Mesothelial cell of epicardium (in vitro differentiated cells): ENCODE data around the gene DPH5. TPM values are rescaled to one million over a fixed set of nuclear protein-coding genes. Genes with fewer than 3 reads are reported as not detected.

ENCODE experiments used
- DNase-seq, 2 experiments: peaks; one replicate each; pipeline ENCODE4 v3.0.0; 2021; ENCODE audit warnings: low spot score in 2 of 2; ENCODE audit not compliant: unreplicated experiment in 2 of 2
- H3K27ac Mint-ChIP-seq: 2 replicates; pipeline ENCODE4 v1.8.0; 2021; ENCODE audit warnings: mixed read lengths
- H3K27me3 Mint-ChIP-seq: 2 replicates; pipeline ENCODE4 v1.8.0; 2021; ENCODE audit warnings: low read depth, mixed read lengths
- H3K36me3 Mint-ChIP-seq: 2 replicates; pipeline ENCODE4 v1.8.0; 2021; ENCODE audit warnings: mixed read lengths
- H3K4me1 Mint-ChIP-seq: 2 replicates; pipeline ENCODE4 v1.8.0; 2021; ENCODE audit warnings: mixed read lengths
- H3K4me3 Mint-ChIP-seq: 2 replicates; pipeline ENCODE4 v1.8.0; 2021; ENCODE audit warnings: mild to moderate bottlenecking, moderate library complexity, mixed read lengths
- H3K9me3 Mint-ChIP-seq: 2 replicates; pipeline ENCODE4 v1.8.0; 2021; ENCODE audit warnings: mixed read lengths
- total RNA-seq: library from RNA; stranded (reverse); gene quantifications from 3 replicates; pipeline ENCODE4 v1.2.1, GENCODE V29; 2021
- TF ChIP-seq, protein P1 (sequence below): fragments of 200-600 bp; sonication (generic); IDR thresholded peaks from one replicate; pipeline ENCODE4 v1.5.0; 2021; ENCODE audit warnings: antibody characterized with exemption; ENCODE audit not compliant: unreplicated experiment

DPH5 gene
- total RNA-seq, 1 donor from 2014 or later, result 61.7 TPM

DNA sequence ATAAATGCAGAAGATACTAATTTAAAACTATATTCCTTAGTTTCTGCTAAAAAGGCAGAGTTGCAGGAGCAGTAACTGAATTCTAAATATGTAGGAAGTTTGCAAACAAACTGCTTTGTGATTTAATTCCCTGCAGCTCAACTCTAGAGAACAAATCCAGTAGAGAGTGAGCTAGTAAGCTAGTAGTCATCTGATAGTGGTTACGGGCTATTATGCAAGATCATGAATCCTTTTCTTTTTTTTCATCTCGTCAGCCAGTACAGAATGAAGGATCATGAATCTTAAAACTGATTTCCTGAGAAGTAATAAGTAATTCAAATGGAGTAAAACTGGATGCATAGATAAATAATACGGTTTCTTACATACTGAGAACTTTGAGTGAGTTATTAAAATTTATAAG lies 3.3 kb downstream of the DPH5 start:
- Mint-ChIP-seq H3K27ac (peak overlapping the region; percentile 15), H3K36me3 (peaks cover 22% of the 10 kb centered on the region)
- DNase-seq, result no peak

DNA sequence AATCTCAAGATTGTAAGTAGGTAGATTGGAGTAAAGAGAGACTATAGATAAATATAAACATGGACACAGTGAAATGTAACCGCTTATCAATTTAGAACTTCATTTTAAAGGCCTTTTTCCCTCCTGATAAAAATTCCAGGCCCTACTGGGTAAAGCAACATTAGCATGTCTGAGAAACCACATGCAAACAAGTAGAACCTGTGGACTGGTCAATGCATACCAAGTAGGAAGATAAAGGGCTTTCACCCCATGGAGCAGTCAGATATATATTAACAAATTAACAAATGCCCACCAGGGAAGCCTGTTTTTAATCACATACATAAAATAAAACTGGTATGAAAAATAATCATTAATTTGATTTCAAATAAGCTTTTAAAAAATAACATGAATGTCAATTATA lies 8.1 kb downstream of the DPH5 start:
- peaks cover 4% of the 10 kb centered on the region for H3K9me3 Mint-ChIP-seq

More for the DNA sequence above, 3.3 kb downstream of the DPH5 start:
- no peaks in the 10 kb centered on the region for H3K27me3 Mint-ChIP-seq
- TF ChIP-seq, protein P1, sequence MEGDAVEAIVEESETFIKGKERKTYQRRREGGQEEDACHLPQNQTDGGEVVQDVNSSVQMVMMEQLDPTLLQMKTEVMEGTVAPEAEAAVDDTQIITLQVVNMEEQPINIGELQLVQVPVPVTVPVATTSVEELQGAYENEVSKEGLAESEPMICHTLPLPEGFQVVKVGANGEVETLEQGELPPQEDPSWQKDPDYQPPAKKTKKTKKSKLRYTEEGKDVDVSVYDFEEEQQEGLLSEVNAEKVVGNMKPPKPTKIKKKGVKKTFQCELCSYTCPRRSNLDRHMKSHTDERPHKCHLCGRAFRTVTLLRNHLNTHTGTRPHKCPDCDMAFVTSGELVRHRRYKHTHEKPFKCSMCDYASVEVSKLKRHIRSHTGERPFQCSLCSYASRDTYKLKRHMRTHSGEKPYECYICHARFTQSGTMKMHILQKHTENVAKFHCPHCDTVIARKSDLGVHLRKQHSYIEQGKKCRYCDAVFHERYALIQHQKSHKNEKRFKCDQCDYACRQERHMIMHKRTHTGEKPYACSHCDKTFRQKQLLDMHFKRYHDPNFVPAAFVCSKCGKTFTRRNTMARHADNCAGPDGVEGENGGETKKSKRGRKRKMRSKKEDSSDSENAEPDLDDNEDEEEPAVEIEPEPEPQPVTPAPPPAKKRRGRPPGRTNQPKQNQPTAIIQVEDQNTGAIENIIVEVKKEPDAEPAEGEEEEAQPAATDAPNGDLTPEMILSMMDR, result no peak
- no peak overlapping the region for H3K4me3 Mint-ChIP-seq
- H3K9me3 Mint-ChIP-seq, result no peaks in the 10 kb centered on the region
- H3K4me1 Mint-ChIP-seq, result peaks cover 19% of the 10 kb centered on the region

DNA sequence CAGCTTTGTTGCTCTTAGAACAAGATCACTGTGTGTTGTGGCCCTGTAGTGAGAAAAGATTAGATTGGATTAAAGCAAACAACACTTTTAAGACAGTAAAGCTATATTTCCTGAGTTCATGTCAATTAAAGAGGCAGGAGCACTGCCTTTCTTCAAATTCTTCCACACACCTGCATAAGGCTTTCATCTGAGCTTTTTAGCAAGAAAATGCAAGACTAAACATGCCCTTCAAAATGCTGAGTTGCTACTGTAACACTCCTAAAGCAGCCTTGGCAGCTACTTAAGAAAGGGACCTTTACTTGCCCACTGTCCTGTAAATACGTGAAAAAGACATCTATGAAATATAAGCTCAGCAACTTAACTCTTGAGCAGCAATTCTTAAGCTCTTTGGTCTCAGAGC lies 11.8 kb downstream of the DPH5 start:
- Mint-ChIP-seq H3K4me1 (no peaks in the 10 kb centered on the region), H3K27me3 (no peaks in the 10 kb centered on the region), H3K36me3 (peaks cover 34% of the 10 kb centered on the region), H3K27ac (peak overlapping the region; percentile 64), H3K4me3 (no peak overlapping the region), H3K9me3 (peaks cover 4% of the 10 kb centered on the region)
- TF ChIP-seq, protein P1, result no peak
- DNase-seq, result no peak

More for the DNA sequence above, 8.1 kb downstream of the DPH5 start:
- Mint-ChIP-seq H3K36me3 (peaks cover 39% of the 10 kb centered on the region), H3K27ac (no peak overlapping the region), H3K27me3 (no peaks in the 10 kb centered on the region), H3K4me3 (no peak overlapping the region), H3K4me1 (no peaks in the 10 kb centered on the region)
- no peak for DNase-seq
- TF ChIP-seq, protein P1, result no peak

DNA sequence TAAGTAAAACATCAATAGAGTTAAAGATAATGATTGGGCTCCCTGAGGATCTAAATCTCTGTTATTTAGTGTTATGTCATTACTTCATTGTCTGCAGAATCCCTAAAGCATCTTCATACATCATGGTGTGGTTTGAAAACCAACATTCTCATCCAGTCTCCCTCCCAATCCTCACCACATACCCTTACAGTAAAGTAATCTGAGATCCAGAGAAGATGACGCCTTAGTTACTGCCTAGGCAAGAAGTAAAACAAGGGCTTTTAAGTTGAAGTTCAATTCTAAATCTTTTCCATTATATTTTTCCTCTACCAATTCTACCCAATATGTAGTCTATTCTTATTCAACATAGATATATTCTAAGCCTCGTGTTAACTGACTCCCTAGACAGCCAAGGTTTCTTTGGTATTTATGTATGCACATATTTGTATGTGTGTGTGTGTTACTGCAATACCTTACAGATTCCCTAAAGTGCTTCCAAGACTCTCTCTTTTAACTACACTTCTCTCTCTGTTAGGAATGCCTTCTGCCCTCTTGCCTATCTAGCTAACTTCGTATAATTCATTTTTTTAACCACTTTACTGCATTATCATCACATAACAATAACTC lies 17.3 kb downstream of the DPH5 start:
- Mint-ChIP-seq H3K36me3 (peaks cover 24% of the 10 kb centered on the region), H3K27ac (no peak overlapping the region), H3K4me1 (no peaks in the 10 kb centered on the region), H3K9me3 (no peaks in the 10 kb centered on the region), H3K4me3 (no peak overlapping the region), H3K27me3 (no peaks in the 10 kb centered on the region)
- DNase-seq, result no peak
- TF ChIP-seq, protein P1, result no peak

DNA sequence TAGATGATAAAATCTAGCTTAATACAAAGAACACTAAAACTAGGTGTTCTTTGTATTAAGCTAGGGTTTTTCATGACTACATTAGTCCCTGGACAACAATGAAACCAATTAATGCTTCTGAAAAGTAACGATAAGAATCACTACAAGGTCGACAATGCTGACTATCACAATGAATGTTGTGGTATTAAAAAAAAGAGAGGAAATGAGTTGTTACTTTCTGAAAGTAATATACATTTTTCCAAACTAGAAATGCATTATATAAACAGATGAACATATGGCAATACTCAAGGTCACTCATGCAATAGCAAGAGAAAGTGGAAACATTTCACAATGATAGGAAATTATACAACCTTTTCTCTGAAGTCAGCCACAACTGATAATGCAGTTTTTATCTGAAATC lies 19.0 kb downstream of the DPH5 start:
- Mint-ChIP-seq H3K4me3 (no peak overlapping the region), H3K27ac (no peak overlapping the region), H3K27me3 (no peaks in the 10 kb centered on the region), H3K36me3 (peaks cover 21% of the 10 kb centered on the region), H3K9me3 (no peaks in the 10 kb centered on the region), H3K4me1 (peaks cover 3% of the 10 kb centered on the region)
- TF ChIP-seq, protein P1, result no peak
- no peak for DNase-seq
